ENCODE measurements around the gene MYL5. TPM values are rescaled to one million over a fixed set of nuclear protein-coding genes. Genes with fewer than 3 reads are reported as not detected.

The MYL5 gene
- total RNA-seq, 1 experiment from 2014 or later: 18.0 TPM

DNA sequence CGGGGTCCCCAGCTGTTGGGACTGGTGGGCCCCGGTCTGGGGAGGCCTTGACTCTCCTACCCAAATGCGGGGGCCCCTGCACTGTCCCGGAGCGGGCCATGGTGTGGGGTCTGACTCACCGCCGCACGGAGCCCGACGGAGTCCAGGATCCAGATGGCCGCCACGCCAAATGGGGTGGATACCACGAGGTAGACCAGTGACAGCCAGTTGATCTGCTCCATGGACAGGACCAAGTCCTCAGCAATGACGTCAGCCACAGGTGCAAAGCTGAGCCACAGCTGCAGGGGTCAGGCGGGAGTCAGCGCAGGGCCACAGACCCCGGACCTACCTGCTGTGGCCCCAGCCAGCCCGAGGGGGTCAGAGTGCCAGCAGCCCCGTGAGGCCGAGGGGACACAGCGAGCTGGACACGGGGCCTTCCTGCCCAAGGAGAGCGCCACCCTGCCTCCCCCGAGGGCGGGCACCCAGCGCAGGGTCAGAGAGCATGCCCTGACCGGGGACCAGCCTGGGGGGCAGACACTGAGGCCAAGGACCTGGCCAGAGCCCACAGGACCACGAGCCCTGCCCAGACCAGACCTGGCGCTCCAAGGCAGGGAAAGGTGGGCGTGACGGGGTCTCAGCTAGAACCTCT, 12.2 kb downstream of the MYL5 start:
- Histone ChIP-seq H3K4me2 (ENCODE audit: insufficient read depth, insufficient read length, low read length) (no peak overlapping the region), H2AFZ (ENCODE audit: low read length) (no peak overlapping the region), H3K79me2 (ENCODE audit: insufficient read depth, low read length) (no peaks in the 10 kb centered on the region), H3K27me3 (ENCODE audit: insufficient read depth, low read length) (no peaks in the 10 kb centered on the region), H4K8ac (replicated peaks; ENCODE audit: insufficient read length, low read depth, low read length) (no peak overlapping the region), H2BK5ac (ENCODE audit: insufficient read length, low read length) (no peak overlapping the region), H3K9ac (ENCODE audit: extremely low read depth, insufficient read length, low read length) (no peak overlapping the region), H4K91ac (ENCODE audit: insufficient read length, low read depth, low read length) (no peak overlapping the region), H3K56ac (ENCODE audit: insufficient read length, low read depth, low read length) (no peak overlapping the region), H4K20me1 (ENCODE audit: control insufficient read depth, insufficient read depth, insufficient read length) (no peaks in the 10 kb centered on the region), H2BK120ac (ENCODE audit: low read depth, low read length, poor library complexity, severe bottlenecking) (no peak overlapping the region), H4K5ac (ENCODE audit: insufficient read length, low read depth, low read length) (no peak overlapping the region), H3K18ac (ENCODE audit: insufficient read length, low read depth, low read length) (no peak overlapping the region), H2AK5ac (ENCODE audit: insufficient read length, low read length) (no peak overlapping the region), H3K4me1 (ENCODE audit: insufficient read depth, low read length) (peaks cover 7% of the 10 kb centered on the region; the same call in 1 of the 2 replicates), H3K23ac (ENCODE audit: insufficient read length, low read depth, low read length) (no peak overlapping the region), H3K79me1 (ENCODE audit: insufficient read depth, low read depth, low read length, poor library complexity, severe bottlenecking) (no peaks in the 10 kb centered on the region), H3K23me2 (ENCODE audit: insufficient read length, low read depth, low read length, poor library complexity, severe bottlenecking) (no peaks in the 10 kb centered on the region), H3K27ac (ENCODE audit: insufficient read length, low read depth, low read length) (no peak overlapping the region), H2BK12ac (ENCODE audit: insufficient read length, low read depth, low read length) (no peak overlapping the region), H2BK15ac (ENCODE audit: low read depth, low read length) (no peak overlapping the region), H3K14ac (ENCODE audit: insufficient read depth, low read length) (no peak overlapping the region), H2BK20ac (ENCODE audit: low read depth, low read length, poor library complexity, severe bottlenecking) (no peak overlapping the region), H3T11ph (ENCODE audit: low read length) (no peak overlapping the region), H3K9me3 (ENCODE audit: control insufficient read depth, low read depth, low read length) (no peaks in the 10 kb centered on the region), H3K4ac (ENCODE audit: low read depth, low read length) (no peak overlapping the region)
- WGBS (ENCODE audit: extremely low coverage, insufficient read length, low lambda C conversion rate): no CpG with 5 or more reads among the region's 31 CpGs
- H3K27ac Mint-ChIP-seq: no peak overlapping the region
- peaks cover 6 to 30% of the 10 kb centered on the region in 2 experiments for H3K4me1 Mint-ChIP-seq
- H3K4me3 Mint-ChIP-seq: no peak overlapping the region
- no peaks in the 10 kb centered on the region; a peak in 1 of 5 replicates for H3K9me3 Mint-ChIP-seq
- H3K27me3 Mint-ChIP-seq (ENCODE audit: low read depth): peaks cover 6% of the 10 kb centered on the region
- peak; percentile 31 for DNase-seq
- TF ChIP-seq, protein P1, sequence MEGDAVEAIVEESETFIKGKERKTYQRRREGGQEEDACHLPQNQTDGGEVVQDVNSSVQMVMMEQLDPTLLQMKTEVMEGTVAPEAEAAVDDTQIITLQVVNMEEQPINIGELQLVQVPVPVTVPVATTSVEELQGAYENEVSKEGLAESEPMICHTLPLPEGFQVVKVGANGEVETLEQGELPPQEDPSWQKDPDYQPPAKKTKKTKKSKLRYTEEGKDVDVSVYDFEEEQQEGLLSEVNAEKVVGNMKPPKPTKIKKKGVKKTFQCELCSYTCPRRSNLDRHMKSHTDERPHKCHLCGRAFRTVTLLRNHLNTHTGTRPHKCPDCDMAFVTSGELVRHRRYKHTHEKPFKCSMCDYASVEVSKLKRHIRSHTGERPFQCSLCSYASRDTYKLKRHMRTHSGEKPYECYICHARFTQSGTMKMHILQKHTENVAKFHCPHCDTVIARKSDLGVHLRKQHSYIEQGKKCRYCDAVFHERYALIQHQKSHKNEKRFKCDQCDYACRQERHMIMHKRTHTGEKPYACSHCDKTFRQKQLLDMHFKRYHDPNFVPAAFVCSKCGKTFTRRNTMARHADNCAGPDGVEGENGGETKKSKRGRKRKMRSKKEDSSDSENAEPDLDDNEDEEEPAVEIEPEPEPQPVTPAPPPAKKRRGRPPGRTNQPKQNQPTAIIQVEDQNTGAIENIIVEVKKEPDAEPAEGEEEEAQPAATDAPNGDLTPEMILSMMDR (conservative IDR thresholded peaks at IDR 0.05): no peak
- H3K36me3 Mint-ChIP-seq (ENCODE audit: insufficient read depth in 1 of 3, low read depth in 3 of 3): peaks cover 0 to 3% (median 0%) of the 10 kb centered on the region in 3 experiments; a peak in 2 of 7 replicates

Data from H9 (cell line).